Panc1 (cell line): Measurements from ENCODE around the gene DSCAM. TPM values are rescaled to one million over a fixed set of nuclear protein-coding genes. Genes with fewer than 3 reads are reported as not detected.

Experiments
- ATAC-seq: fragments of 200-7000 bp; cut with Tn5 transposase; 2 replicates; pipeline ENCODE4 v1.9.1; 2020; ENCODE audit warnings: mild to moderate bottlenecking, moderate library complexity
- BruUV-seq: library from RNA; stranded (reverse); fragments of 400-500 nt; replicated peaks from 2 replicates; lab custom pipeline; 2021; lab: Mats Ljungman, UMichigan
- CTCF ChIA-PET: fragments of 300-600 bp; sonication (Branson Sonifier 250); formaldehyde crosslinking; loops from one replicate; lab custom pipeline; 2022; ENCODE audit warnings: antibody characterized with exemption; lab: Charles Lee
- POLR2A ChIA-PET: fragments of 300-600 bp; sonication (Branson Sonifier 250); formaldehyde crosslinking; loops from one replicate; lab custom pipeline; 2022; ENCODE audit warnings: antibody characterized with exemption; lab: Charles Lee
- DNase-seq: peaks from one replicate; pipeline ENCODE4 v3.0.0-alpha.2; 2010; ENCODE audit warnings: low read depth, low spot score
- H3K27ac ChIP-seq: 2 replicates; pipeline ENCODE4 v1.5.1; 2011; ENCODE audit warnings: mild to moderate bottlenecking, low read length, inconsistent platforms
- H3K27me3 ChIP-seq: fragments of 200-500 bp; sonication (Bioruptor generic); 2 replicates; pipeline ENCODE4 v1.6.0; 2014; ENCODE audit warnings: low read length, inconsistent platforms; ENCODE audit not compliant: control insufficient read depth, insufficient read depth
- H3K36me3 ChIP-seq: fragments of 200-500 bp; sonication (Bioruptor generic); 2 replicates; pipeline ENCODE4 v1.5.1; 2014; ENCODE audit warnings: inconsistent platforms, mild to moderate bottlenecking, low read length, moderate library complexity; ENCODE audit not compliant: control insufficient read depth, insufficient read depth
- H3K4me1 ChIP-seq: 2 replicates; pipeline ENCODE4 v1.5.1; 2011; ENCODE audit warnings: inconsistent platforms, mild to moderate bottlenecking, low read length, moderate library complexity; ENCODE audit not compliant: control insufficient read depth, insufficient read depth
- H3K4me3 ChIP-seq, 2 experiments: 2 replicates each; pipeline ENCODE4 v1.5.1; 2011 to 2012; ENCODE audit warnings: low read depth in 2 of 2, low read length in 2 of 2, mild to moderate bottlenecking in 2 of 2, inconsistent platforms in 1 of 2, moderate library complexity in 1 of 2
- H3K9me3 ChIP-seq: fragments of 200-500 bp; sonication (Bioruptor generic); 2 replicates; pipeline ENCODE4 v1.5.1; 2014; ENCODE audit warnings: low read depth, mild to moderate bottlenecking, inconsistent platforms, low read length, moderate library complexity; ENCODE audit not compliant: control insufficient read depth, insufficient read depth
- CTCF ChIP-seq: fragments of 450-650 bp; IDR thresholded peaks from 2 replicates; pipeline ENCODE4 v1.5.1; 2017; ENCODE audit warnings: mild to moderate bottlenecking
- POLR2AphosphoS5 ChIP-seq: IDR thresholded peaks from 2 replicates; pipeline ENCODE4 v1.6.1; 2012; ENCODE audit warnings: mild to moderate bottlenecking, low read depth, low read length, moderate library complexity
- SIN3A ChIP-seq: IDR thresholded peaks from 2 replicates; pipeline ENCODE4 v1.6.1; 2012; ENCODE audit warnings: low read depth, mild to moderate bottlenecking, low read length, moderate library complexity, borderline replicate concordance; ENCODE audit not compliant: insufficient read depth
- TCF7L2 ChIP-seq: IDR thresholded peaks from 2 replicates; pipeline ENCODE4 v1.6.1; 2011; ENCODE audit warnings: mild to moderate bottlenecking, low read depth, low read length, inconsistent platforms
- in situ Hi-C: cut with HindIII; loops from 2 replicates; pipeline ENCODE4 v1.10.0; 2016; ENCODE audit warnings: low sequenced_read_pairs, low pct_unique_long_range_greater_than_20kb
- intact Hi-C: fragments of 100-400 bp; cut with micrococcal nuclease; formaldehyde crosslinking; loops from one replicate; pipeline ENCODE4 v1.10.0; 2022; ENCODE audit not compliant: unreplicated experiment
- total RNA-seq: library from RNA; stranded (reverse); gene quantifications from one replicate; pipeline ENCODE4 v1.2.1, GENCODE V29; 2021; ENCODE audit not compliant: unreplicated experiment
- TF ChIP-seq, protein P1 (sequence below), 2 experiments: IDR thresholded peaks; 2 replicates each; pipeline ENCODE4 v1.6.1; 2011 to 2012; ENCODE audit warnings: low read depth in 2 of 2, control low read depth in 1 of 2, low read length in 1 of 2, mild to moderate bottlenecking in 1 of 2, moderate library complexity in 1 of 2; ENCODE audit not compliant: insufficient read depth in 1 of 2

Gene DSCAM
- total RNA-seq, 1 experiment from 2014 or later, result not detected

GRCh38 chr21:40130476-40130875 lies 716.5 kb downstream of the DSCAM start:
- Histone ChIP-seq H3K9me3 (no peaks in the 10 kb centered on the region), H3K27ac (no peak overlapping the region), H3K36me3 (no peaks in the 10 kb centered on the region), H3K27me3 (no peaks in the 10 kb centered on the region; the same call in 1 of the 2 replicates), H3K4me3 (no peak overlapping the region), H3K4me1 (no peaks in the 10 kb centered on the region)
- no TSS peak for BruUV-seq
- in situ Hi-C loops, result no loop called here
- ATAC-seq (no peak), DNase-seq (no peak)
- no peak for TF ChIP-seq POLR2AphosphoS5
- TF ChIP-seq TCF7L2, result no peak
- TF ChIP-seq, protein P1, sequence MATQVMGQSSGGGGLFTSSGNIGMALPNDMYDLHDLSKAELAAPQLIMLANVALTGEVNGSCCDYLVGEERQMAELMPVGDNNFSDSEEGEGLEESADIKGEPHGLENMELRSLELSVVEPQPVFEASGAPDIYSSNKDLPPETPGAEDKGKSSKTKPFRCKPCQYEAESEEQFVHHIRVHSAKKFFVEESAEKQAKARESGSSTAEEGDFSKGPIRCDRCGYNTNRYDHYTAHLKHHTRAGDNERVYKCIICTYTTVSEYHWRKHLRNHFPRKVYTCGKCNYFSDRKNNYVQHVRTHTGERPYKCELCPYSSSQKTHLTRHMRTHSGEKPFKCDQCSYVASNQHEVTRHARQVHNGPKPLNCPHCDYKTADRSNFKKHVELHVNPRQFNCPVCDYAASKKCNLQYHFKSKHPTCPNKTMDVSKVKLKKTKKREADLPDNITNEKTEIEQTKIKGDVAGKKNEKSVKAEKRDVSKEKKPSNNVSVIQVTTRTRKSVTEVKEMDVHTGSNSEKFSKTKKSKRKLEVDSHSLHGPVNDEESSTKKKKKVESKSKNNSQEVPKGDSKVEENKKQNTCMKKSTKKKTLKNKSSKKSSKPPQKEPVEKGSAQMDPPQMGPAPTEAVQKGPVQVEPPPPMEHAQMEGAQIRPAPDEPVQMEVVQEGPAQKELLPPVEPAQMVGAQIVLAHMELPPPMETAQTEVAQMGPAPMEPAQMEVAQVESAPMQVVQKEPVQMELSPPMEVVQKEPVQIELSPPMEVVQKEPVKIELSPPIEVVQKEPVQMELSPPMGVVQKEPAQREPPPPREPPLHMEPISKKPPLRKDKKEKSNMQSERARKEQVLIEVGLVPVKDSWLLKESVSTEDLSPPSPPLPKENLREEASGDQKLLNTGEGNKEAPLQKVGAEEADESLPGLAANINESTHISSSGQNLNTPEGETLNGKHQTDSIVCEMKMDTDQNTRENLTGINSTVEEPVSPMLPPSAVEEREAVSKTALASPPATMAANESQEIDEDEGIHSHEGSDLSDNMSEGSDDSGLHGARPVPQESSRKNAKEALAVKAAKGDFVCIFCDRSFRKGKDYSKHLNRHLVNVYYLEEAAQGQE (IDR thresholded peaks at IDR 0.05; ENCODE audit: insufficient read depth in 1 of 2, low read depth in 2 of 2, low read length in 1 of 2), result no peak
- no peak for TF ChIP-seq CTCF
- no peak for TF ChIP-seq SIN3A
- intact Hi-C loops, result no loop called here
- ChIA-PET POLR2A (no interaction called here), CTCF (no interaction called here)

GRCh38 chr21:40129809-40130208 lies 717.1 kb downstream of the DSCAM start:
- intact Hi-C loops, result no loop called here

More at GRCh38 chr21:40129809-40130208, 717.1 kb downstream of the DSCAM start:
- H3K9me3 ChIP-seq, result no peaks in the 10 kb centered on the region
- no peak for DNase-seq
- no peaks in the 10 kb centered on the region for H3K36me3 ChIP-seq
- no peaks in the 10 kb centered on the region for H3K4me1 ChIP-seq
- H3K27ac ChIP-seq, result no peak overlapping the region
- no peak overlapping the region for H3K4me3 ChIP-seq
- TF ChIP-seq SIN3A, result no peak
- no peak for TF ChIP-seq TCF7L2
- no peak for TF ChIP-seq POLR2AphosphoS5
- TF ChIP-seq, protein P1 (IDR thresholded peaks at IDR 0.05; ENCODE audit: insufficient read depth in 1 of 2, low read depth in 2 of 2, low read length in 1 of 2), result no peak
- no peak for TF ChIP-seq CTCF
- ATAC-seq, result no peak
- CTCF ChIA-PET, result no interaction called here
- BruUV-seq, result no TSS peak
- no peaks in the 10 kb centered on the region; the same call in 1 of the 2 replicates for H3K27me3 ChIP-seq
- POLR2A ChIA-PET, result no interaction called here
- in situ Hi-C loops, result no loop called here
